Neural crest cell (in vitro differentiated cells): ENCODE data around the gene NMRK1. TPM values are rescaled to one million over a fixed set of nuclear protein-coding genes. Genes with fewer than 3 reads are reported as not detected.

Source experiments
- DNase-seq: peaks from one replicate; pipeline ENCODE4 v3.0.0; 2021; ENCODE audit warnings: low read depth, mixed read lengths, low spot score
- H3K27ac Mint-ChIP-seq: one replicate; pipeline ENCODE4 v1.8.0; 2021; ENCODE audit warnings: mild to moderate bottlenecking, mixed read lengths; ENCODE audit not compliant: unreplicated experiment
- H3K27me3 Mint-ChIP-seq: 2 replicates; pipeline ENCODE4 v1.8.0; 2021; ENCODE audit warnings: low read depth, mild to moderate bottlenecking, mixed read lengths
- H3K36me3 Mint-ChIP-seq: 2 replicates; pipeline ENCODE4 v1.8.0; 2021; ENCODE audit warnings: low read depth, mild to moderate bottlenecking, mixed read lengths
- H3K4me1 Mint-ChIP-seq: 2 replicates; pipeline ENCODE4 v1.8.0; 2021; ENCODE audit warnings: mixed read lengths
- H3K4me3 Mint-ChIP-seq: one replicate; pipeline ENCODE4 v1.8.0; 2021; ENCODE audit warnings: mild to moderate bottlenecking, mixed read lengths
- H3K9me3 Mint-ChIP-seq: 2 replicates; pipeline ENCODE4 v1.8.0; 2021; ENCODE audit warnings: mixed read lengths
- total RNA-seq: library from RNA; stranded (reverse); gene quantifications from 2 replicates; pipeline ENCODE4 v1.2.1, GENCODE V29; 2021
- TF ChIP-seq, protein P1 (sequence below): fragments of 200-600 bp; sonication (generic); conservative IDR thresholded peaks from 2 replicates; pipeline ENCODE4 v1.5.0; 2021; ENCODE audit warnings: antibody characterized with exemption, mild to moderate bottlenecking

Gene NMRK1
- total RNA-seq, 1 donor from 2014 or later, result 1.2 TPM

- H3K27me3 Mint-ChIP-seq, result peaks cover 19% of the 10 kb centered on the region
- H3K27ac Mint-ChIP-seq, result no peak overlapping the region
- TF ChIP-seq, protein P1, sequence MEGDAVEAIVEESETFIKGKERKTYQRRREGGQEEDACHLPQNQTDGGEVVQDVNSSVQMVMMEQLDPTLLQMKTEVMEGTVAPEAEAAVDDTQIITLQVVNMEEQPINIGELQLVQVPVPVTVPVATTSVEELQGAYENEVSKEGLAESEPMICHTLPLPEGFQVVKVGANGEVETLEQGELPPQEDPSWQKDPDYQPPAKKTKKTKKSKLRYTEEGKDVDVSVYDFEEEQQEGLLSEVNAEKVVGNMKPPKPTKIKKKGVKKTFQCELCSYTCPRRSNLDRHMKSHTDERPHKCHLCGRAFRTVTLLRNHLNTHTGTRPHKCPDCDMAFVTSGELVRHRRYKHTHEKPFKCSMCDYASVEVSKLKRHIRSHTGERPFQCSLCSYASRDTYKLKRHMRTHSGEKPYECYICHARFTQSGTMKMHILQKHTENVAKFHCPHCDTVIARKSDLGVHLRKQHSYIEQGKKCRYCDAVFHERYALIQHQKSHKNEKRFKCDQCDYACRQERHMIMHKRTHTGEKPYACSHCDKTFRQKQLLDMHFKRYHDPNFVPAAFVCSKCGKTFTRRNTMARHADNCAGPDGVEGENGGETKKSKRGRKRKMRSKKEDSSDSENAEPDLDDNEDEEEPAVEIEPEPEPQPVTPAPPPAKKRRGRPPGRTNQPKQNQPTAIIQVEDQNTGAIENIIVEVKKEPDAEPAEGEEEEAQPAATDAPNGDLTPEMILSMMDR, result no peak
- H3K4me1 Mint-ChIP-seq, result no peaks in the 10 kb centered on the region
- H3K9me3 Mint-ChIP-seq, result no peaks in the 10 kb centered on the region
- no peak overlapping the region for H3K4me3 Mint-ChIP-seq
- H3K36me3 Mint-ChIP-seq, result no peaks in the 10 kb centered on the region
- DNase-seq, result no peak
Measured at GRCh38 chr9:75047506-75047905, 40.4 kb downstream of the NMRK1 start.

- no peak overlapping the region for H3K27ac Mint-ChIP-seq
- no peak for DNase-seq
- TF ChIP-seq, protein P1, result no peak
- no peak overlapping the region for H3K4me3 Mint-ChIP-seq
- H3K36me3 Mint-ChIP-seq, result no peaks in the 10 kb centered on the region
- no peaks in the 10 kb centered on the region for H3K4me1 Mint-ChIP-seq
- peaks cover 19% of the 10 kb centered on the region for H3K27me3 Mint-ChIP-seq
- no peaks in the 10 kb centered on the region for H3K9me3 Mint-ChIP-seq
Measured at GRCh38 chr9:75046725-75047345, 41.1 kb downstream of the NMRK1 start.

GRCh38 chr9:75041041-75041440, 46.9 kb downstream of the NMRK1 start:
- DNase-seq, result no peak
- Mint-ChIP-seq H3K27ac (no peak overlapping the region), H3K4me3 (no peak overlapping the region), H3K27me3 (peaks cover 22% of the 10 kb centered on the region), H3K36me3 (no peaks in the 10 kb centered on the region), H3K4me1 (no peaks in the 10 kb centered on the region), H3K9me3 (peaks cover 3% of the 10 kb centered on the region)
- TF ChIP-seq, protein P1, result no peak

DNA sequence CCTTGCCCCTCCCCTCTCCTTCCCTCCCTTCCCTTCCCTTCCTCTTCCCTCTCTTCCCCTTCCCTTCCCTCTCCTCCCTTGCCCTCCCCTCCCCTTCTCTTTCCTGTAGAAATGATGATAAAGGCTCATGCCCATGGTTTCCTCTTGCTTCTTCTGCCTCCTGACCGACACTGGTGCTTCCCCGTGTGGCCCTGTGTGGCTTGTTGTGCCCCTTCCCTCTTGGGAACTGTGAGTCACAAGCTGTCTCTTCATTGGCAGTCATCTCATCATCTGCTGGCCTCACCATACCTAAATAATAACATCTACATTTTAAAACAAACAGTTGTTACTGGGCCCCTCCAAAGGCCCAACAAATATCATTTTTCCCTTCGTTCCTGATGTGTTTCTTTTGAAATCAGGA, 48.2 kb downstream of the NMRK1 start:
- Mint-ChIP-seq H3K4me3 (no peak overlapping the region), H3K27ac (no peak overlapping the region), H3K9me3 (peaks cover 3% of the 10 kb centered on the region), H3K4me1 (no peaks in the 10 kb centered on the region), H3K27me3 (peaks cover 11% of the 10 kb centered on the region), H3K36me3 (no peaks in the 10 kb centered on the region)
- TF ChIP-seq, protein P1, result no peak
- DNase-seq, result no peak

DNA sequence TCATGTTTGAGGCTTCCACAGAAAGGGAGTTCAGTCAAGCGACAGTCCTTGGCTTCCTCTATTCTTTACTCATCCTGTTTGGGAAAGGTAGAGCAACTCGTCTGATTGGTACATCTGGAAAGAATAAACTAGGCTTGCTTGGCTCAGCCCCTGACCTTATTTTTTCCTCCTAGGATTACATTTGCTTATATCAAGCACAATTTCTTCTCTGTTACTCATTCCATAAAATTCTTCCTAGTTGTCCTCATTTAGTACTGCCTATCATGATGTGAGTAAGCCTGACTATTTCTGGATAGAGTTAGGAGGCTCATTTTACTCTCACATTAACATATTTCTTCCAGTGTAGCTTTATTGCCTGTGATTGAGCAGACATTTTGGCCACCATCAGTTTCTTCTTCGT, 48.9 kb downstream of the NMRK1 start:
- peaks cover 13% of the 10 kb centered on the region for H3K27me3 Mint-ChIP-seq

More for the DNA sequence above, 48.9 kb downstream of the NMRK1 start:
- no peak for DNase-seq
- Mint-ChIP-seq H3K27ac (no peak overlapping the region), H3K4me1 (no peaks in the 10 kb centered on the region), H3K9me3 (peaks cover 3% of the 10 kb centered on the region), H3K36me3 (no peaks in the 10 kb centered on the region), H3K4me3 (no peak overlapping the region)
- TF ChIP-seq, protein P1, result no peak
